Cardiac fibroblast (primary cell): ENCODE data around the gene ADAMTS14.

Experiments
- DNase-seq, 2 donors: peaks; one replicate each; pipeline versions ENCODE4 v3.0.0 to v3.0.0-alpha.2; 2010; ENCODE audit warnings: low read depth in 2 of 2
- H3K4me3 ChIP-seq, 2 donors: replicated peaks in 1 of 2; 1 replicate in 1 of 2; 2 replicates in 1 of 2; pipeline ENCODE4 v1.5.1; 2011; ENCODE audit warnings: low read depth in 2 of 2, low read length in 2 of 2, mild to moderate bottlenecking in 2 of 2, moderate library complexity in 1 of 2
- CTCF ChIP-seq: IDR thresholded peaks from one replicate; pipeline ENCODE4 v1.5.1; 2011; ENCODE audit warnings: low read depth, mild to moderate bottlenecking, low read length, inconsistent platforms

ADAMTS14 gene

GRCh38 chr10:70704211-70704610 lies 31.9 kb downstream of the ADAMTS14 start:
- DNase-seq, result no peak
- no peak for TF ChIP-seq CTCF
- H3K4me3 ChIP-seq, result no peak overlapping the region

- DNase-seq, result no peak
- H3K4me3 ChIP-seq, result no peak overlapping the region
- no peak for TF ChIP-seq CTCF
These were observed 33.0 kb downstream of the ADAMTS14 start for GRCh38 chr10:70705121-70705861.

DNA sequence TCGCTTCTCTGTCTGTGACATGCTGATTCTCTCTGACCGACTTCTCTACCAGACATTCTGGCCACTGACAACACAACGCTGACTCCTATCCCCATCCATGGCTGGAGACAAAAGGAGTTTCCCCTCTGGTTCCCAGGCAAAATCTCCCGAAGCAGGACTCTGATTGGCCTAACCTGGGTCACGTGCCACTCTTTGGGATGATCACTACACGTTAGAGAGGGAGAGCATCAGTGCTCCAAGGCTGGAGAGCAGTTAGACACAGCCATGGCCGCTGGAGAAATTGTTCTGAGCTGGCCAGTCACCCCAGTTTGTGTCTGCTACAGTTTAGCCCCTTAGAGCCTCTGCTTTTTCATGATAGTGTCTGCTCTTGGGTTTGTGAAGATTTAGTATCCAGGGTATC lies 38.9 kb downstream of the ADAMTS14 start:
- H3K4me3 ChIP-seq, result no peak overlapping the region
- TF ChIP-seq CTCF, result no peak
- DNase-seq, result no peak

- no peak for TF ChIP-seq CTCF
- no peak for DNase-seq
- no peak overlapping the region for H3K4me3 ChIP-seq
These were observed 39.6 kb downstream of the ADAMTS14 start for GRCh38 chr10:70711911-70712310.

DNA sequence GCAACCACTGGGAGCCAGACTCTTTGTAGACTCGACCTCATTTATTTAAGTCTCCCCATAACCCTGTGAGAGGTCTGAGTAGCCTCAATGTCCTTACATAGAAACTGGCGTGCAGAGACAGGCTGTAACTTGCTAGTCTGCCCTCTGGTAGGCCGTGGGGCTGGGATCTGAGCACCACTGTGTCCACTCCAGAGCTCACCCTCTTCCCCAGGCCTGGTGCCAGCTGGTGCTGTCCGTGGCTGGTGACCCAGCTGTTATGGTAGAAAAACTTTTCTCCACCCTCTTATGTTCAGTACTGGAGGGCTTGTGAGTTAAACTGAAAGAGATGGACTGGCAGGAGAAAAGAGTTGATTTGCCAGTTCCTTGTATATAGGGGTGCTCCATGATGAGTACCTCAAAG lies 41.9 kb downstream of the ADAMTS14 start:
- no peak overlapping the region for H3K4me3 ChIP-seq
- no peak for DNase-seq
- TF ChIP-seq CTCF, result no peak

GRCh38 chr10:70714951-70715350 lies 42.6 kb downstream of the ADAMTS14 start:
- DNase-seq, result no peak

More at GRCh38 chr10:70714951-70715350, 42.6 kb downstream of the ADAMTS14 start:
- no peak for TF ChIP-seq CTCF
- no peak overlapping the region for H3K4me3 ChIP-seq
